Left lung (tissue), 10 donors: ENCODE results near the gene IL1A. TPM values are rescaled to one million over a fixed set of nuclear protein-coding genes. Genes with fewer than 3 reads are reported as not detected.
A peak's percentile ranks its signal among the peaks of the same experiment; 100 is the strongest.

Experiments
- ATAC-seq: fragments of 200-7000 bp; cut with Tn5 transposase; one replicate; pipeline ENCODE4 v1.9.1; 2020; ENCODE audit warnings: moderate library complexity
- DNase-seq, 4 donors: peaks; one replicate each; pipeline ENCODE4 v3.0.0-alpha.2; 2013 to 2020
- H3K27ac ChIP-seq, 2 donors: fragments of 200-600 bp; sonication (generic) in 1 of 2; one replicate each; pipeline versions ENCODE4 v1.5.0 to v1.8.0; 2020 to 2021
- H3K27me3 ChIP-seq, 2 donors: fragments of 200-600 bp; sonication (generic) in 1 of 2; one replicate each; pipeline versions ENCODE4 v1.5.0 to v1.8.0; 2020 to 2021
- H3K36me3 ChIP-seq, 2 donors: fragments of 200-600 bp; sonication (generic) in 1 of 2; one replicate each; pipeline versions ENCODE4 v1.5.0 to v1.8.0; 2020 to 2021
- H3K4me1 ChIP-seq, 2 donors: fragments of 200-600 bp; one replicate each; pipeline ENCODE4 v1.8.0; 2021
- H3K4me3 ChIP-seq, 2 donors: fragments of 200-600 bp; sonication (generic) in 1 of 2; one replicate each; pipeline versions ENCODE4 v1.5.0 to v1.8.0; 2020 to 2021; ENCODE audit warnings: mild to moderate bottlenecking in 1 of 2
- H3K9me3 ChIP-seq, 2 donors: fragments of 200-600 bp; sonication (generic) in 1 of 2; one replicate each; pipeline versions ENCODE4 v1.5.0 to v1.8.0; 2020 to 2021
- intact Hi-C, 2 donors: fragments of 100-400 bp; cut with DNase I; formaldehyde crosslinking; loops; one replicate each; pipeline versions ENCODE4 v1.11.2 to v1.14.2; 2022
- polyA plus RNA-seq, 6 donors: library from polyadenylated mRNA; unstranded; fragments of 120-200 nt; gene quantifications; one replicate each; pipeline ENCODE4 v1.2.1, GENCODE V29; 2013; ENCODE audit not compliant: insufficient read length in 6 of 6
- total RNA-seq, 2 donors: library from RNA; stranded (reverse); fragmentation: NEBNext Ultra II Directional; extraction: Animal tissue kit (Norgen Biotek cat#: 25700); gene quantifications; one replicate each; pipeline ENCODE4 v1.2.1, GENCODE V29; 2021
- TF ChIP-seq, protein P1 (sequence below), 2 donors: fragments of 200-600 bp; sonication (generic) in 1 of 2; IDR thresholded peaks; one replicate each; pipeline versions ENCODE4 v1.5.0 to v1.8.0; 2021; ENCODE audit warnings: antibody characterized with exemption in 2 of 2
- donor health status: DM: no; HTN: yes; CAD: no.
- donor health status: DM: no; HTN: no; CAD: no.

The IL1A gene
- total and polyA plus RNA-seq, 8 donors = 0.07 to 2.0 (median 0.13) TPM

DNA sequence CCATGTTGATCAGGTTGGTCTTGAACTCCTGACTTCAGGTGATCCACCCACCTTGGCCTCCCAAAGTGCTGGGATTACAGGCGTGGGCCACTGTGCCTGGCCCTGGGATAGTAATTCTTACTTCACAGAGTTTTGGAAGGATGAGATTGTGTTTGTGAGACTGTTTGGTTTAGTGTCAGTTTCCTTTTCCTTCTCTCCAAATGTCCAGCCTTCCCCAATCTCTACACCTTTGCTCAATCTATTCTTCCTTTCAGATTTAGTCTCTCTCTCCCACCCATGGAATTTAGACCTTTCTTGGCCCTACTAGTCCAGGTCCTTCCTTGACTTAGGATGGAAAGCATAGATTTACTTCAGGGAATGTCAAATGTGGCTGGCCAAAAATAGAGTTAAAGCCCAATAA, 12.2 kb upstream of the IL1A start:
- intact Hi-C loops = no loop called here
- Histone ChIP-seq H3K4me1 (peaks cover 12 to 51% of the 10 kb centered on the region in 2 donors), H3K27ac (no peak overlapping the region), H3K9me3 (no peaks in the 10 kb centered on the region), H3K36me3 (no peaks in the 10 kb centered on the region), H3K4me3 (no peak overlapping the region), H3K27me3 (no peaks in the 10 kb centered on the region)
- TF ChIP-seq, protein P1, sequence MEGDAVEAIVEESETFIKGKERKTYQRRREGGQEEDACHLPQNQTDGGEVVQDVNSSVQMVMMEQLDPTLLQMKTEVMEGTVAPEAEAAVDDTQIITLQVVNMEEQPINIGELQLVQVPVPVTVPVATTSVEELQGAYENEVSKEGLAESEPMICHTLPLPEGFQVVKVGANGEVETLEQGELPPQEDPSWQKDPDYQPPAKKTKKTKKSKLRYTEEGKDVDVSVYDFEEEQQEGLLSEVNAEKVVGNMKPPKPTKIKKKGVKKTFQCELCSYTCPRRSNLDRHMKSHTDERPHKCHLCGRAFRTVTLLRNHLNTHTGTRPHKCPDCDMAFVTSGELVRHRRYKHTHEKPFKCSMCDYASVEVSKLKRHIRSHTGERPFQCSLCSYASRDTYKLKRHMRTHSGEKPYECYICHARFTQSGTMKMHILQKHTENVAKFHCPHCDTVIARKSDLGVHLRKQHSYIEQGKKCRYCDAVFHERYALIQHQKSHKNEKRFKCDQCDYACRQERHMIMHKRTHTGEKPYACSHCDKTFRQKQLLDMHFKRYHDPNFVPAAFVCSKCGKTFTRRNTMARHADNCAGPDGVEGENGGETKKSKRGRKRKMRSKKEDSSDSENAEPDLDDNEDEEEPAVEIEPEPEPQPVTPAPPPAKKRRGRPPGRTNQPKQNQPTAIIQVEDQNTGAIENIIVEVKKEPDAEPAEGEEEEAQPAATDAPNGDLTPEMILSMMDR (IDR thresholded peaks at IDR 0.05) = no peak
- no peak for DNase-seq
- no peak for ATAC-seq

GRCh38 chr2:112795774-112796173, 11.5 kb upstream of the IL1A start:
- peak; percentile 9 for ATAC-seq
- H3K27ac ChIP-seq = peak overlapping the region in 1 of 2 donors; percentile 8
- H3K4me3 ChIP-seq = no peak overlapping the region
- no peaks in the 10 kb centered on the region for H3K36me3 ChIP-seq
- H3K9me3 ChIP-seq = no peaks in the 10 kb centered on the region
- intact Hi-C loops = no loop called here
- DNase-seq = peak in 1 of 4 donors; percentile 45
- no peaks in the 10 kb centered on the region for H3K27me3 ChIP-seq
- TF ChIP-seq, protein P1 (IDR thresholded peaks at IDR 0.05) = no peak
- H3K4me1 ChIP-seq = peaks cover 12 to 51% of the 10 kb centered on the region in 2 donors

- DNase-seq (no peak), ATAC-seq (no peak)
- Histone ChIP-seq H3K27ac (no peak overlapping the region), H3K4me1 (peaks cover 12 to 51% of the 10 kb centered on the region in 2 donors), H3K4me3 (no peak overlapping the region), H3K36me3 (no peaks in the 10 kb centered on the region), H3K27me3 (no peaks in the 10 kb centered on the region), H3K9me3 (no peaks in the 10 kb centered on the region)
- intact Hi-C loops = no loop called here
- TF ChIP-seq, protein P1 (IDR thresholded peaks at IDR 0.05) = no peak
Observed at GRCh38 chr2:112794841-112795240, 10.5 kb upstream of the IL1A start.

- H3K4me3 ChIP-seq = no peak overlapping the region
- DNase-seq = peak in 3 of 4 donors; percentile 57 to 74 (median 73)
- no peaks in the 10 kb centered on the region for H3K36me3 ChIP-seq
- peak overlapping the region in 1 of 2 donors; percentile 87 for H3K27ac ChIP-seq
- H3K9me3 ChIP-seq = no peaks in the 10 kb centered on the region
- intact Hi-C loops = no loop called here
- peak; percentile 84 for ATAC-seq
- peaks cover 12 to 46% of the 10 kb centered on the region in 2 donors for H3K4me1 ChIP-seq
- H3K27me3 ChIP-seq = no peaks in the 10 kb centered on the region
- TF ChIP-seq, protein P1 (IDR thresholded peaks at IDR 0.05) = no peak
Observed at GRCh38 chr2:112794131-112794733, 9.9 kb upstream of the IL1A start.

GRCh38 chr2:112793449-112793978, 9.2 kb upstream of the IL1A start:
- DNase-seq (no peak), ATAC-seq (peak; percentile 63)
- intact Hi-C loops = no loop called here
- Histone ChIP-seq H3K4me1 (peaks cover 12 to 46% of the 10 kb centered on the region in 2 donors), H3K27me3 (no peaks in the 10 kb centered on the region), H3K36me3 (no peaks in the 10 kb centered on the region), H3K9me3 (no peaks in the 10 kb centered on the region), H3K4me3 (no peak overlapping the region), H3K27ac (peak overlapping the region in 1 of 2 donors; percentile 87)
- TF ChIP-seq, protein P1 (IDR thresholded peaks at IDR 0.05) = no peak
